HG03045 (cell line): ENCODE data around the gene FAXDC2.
"Not testable (repeated sequence)": the region's sequence is repeated elsewhere in the genome, so short reads cannot be mapped to it uniquely, and the experiment has no call there.

Source experiments
- ATAC-seq: cut with Tn5 transposase; IDR thresholded peaks from one replicate; pipeline ENCODE4 v1.9.1; 2021; ENCODE audit warnings: mild to moderate bottlenecking, moderate library complexity; ENCODE audit not compliant: unreplicated experiment

FAXDC2 gene

DNA sequence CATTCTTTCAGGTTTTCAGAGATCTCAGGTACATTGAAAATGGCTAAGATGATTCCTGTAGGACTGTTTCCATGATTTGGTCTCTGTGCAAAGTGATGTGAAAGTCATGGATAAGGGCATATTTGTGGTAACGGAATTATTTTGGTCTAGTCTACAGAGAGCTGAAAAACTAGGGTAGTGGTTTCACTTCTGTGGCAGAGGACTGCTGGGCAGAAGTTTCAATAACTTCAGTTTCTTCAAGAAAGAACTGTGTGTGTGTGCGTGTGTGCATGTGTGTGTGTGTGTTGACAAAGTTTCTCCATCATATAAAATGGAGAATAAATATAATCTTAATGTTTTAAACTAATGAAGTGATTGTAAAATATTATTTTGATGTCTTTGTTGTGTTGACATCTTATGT, 12.4 kb upstream of the FAXDC2 start:
- ATAC-seq, result no peak

DNA sequence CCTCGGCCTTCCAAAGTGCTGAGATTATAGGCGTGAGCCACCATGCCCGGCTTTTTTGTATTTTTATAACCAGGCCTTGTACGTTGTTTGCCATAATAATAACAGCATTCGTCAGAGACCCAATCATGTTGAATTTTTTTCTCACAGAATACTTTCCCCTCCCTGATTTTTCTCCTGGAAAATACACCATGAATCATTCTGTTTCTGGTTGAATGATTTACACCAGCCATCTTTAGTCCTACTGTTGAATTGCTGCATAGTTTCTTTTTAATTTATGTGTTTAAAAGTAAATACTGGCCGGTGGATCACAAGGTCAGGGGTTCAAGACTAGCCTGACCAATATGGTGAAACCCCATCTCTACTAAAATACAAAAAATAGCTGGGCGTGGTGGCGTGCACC, 11.5 kb upstream of the FAXDC2 start:
- no peak for ATAC-seq

DNA sequence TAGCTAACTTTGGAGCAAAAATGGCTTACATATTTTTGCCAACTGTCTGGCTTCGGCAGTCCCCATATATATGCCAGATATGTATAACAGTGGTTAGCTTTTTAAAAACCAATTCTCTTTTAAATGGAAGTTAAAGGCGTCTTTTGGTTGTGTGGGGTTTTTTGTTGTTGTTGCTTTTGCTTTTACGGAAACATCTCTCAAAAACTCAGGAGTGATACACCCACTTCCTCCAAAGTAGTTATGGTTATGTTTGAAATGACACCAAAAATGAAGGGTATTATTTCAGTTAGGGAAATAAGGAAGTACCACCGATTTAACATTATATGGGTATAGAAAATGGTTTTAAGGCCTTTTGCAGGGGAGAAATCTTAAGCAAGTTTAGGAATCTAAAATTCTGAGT, 10.4 kb upstream of the FAXDC2 start:
- no peak for ATAC-seq

DNA sequence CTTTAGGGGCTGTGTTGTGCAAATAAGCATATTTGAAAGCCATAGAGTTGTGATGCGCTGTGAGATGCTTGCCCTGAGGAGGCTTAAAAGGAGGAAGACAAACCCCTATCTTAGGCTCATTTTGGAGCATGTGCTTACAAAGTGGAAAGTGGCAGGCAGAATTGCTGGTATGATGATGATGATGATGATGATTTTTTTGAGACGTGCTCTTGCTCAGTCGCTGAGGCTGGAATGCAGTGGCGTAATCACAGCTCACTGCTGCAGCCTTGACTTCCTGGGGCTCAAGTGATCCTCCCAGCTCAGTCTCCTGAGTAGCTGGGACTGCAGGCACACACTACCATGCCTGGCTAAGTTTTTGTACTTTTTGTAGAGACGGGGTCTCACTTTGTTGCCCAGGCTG, 9.7 kb upstream of the FAXDC2 start:
- ATAC-seq, result no peak

DNA sequence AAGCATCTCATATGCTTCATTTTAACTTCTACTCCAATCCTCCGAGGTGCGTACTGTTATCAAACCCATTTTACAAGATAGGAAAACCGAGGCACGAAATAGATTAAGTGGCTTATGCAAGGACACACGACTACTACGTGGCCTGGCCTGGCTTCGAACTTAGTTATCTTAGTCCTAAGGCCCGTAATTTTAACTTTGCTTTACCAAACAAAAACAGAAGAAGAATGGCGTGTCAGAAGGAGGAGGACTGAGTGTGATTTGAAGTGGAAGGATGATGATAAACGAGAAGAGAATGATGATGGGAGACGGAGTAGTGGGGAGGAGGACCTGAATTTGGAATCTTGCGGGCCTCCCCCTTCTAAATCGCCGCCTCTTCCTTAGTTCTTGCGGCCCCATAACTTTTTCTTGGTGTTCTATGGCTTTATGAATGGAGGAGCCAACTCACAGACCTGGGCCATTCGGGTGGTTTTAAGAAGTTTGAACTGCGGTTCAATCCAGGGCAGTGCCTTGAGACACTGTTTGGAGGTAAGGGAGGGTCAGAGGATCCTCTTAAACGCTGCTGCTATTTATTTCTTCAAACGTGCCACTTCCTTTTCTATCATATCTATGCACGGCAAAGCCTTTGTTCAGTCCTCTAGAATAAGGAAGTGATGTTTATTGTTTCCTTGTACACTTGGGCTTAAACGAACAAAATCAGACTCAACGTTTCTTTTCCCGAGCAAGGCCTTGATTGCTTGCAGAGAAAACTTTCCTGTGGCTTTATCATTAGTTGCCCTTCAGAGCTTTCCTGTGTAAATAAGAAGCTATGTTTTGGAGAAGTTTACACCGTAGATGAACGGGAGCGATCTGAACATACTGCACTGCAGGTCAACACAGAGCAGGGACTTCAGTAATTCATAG, 8.8 kb upstream of the FAXDC2 start:
- ATAC-seq, result no peak

DNA sequence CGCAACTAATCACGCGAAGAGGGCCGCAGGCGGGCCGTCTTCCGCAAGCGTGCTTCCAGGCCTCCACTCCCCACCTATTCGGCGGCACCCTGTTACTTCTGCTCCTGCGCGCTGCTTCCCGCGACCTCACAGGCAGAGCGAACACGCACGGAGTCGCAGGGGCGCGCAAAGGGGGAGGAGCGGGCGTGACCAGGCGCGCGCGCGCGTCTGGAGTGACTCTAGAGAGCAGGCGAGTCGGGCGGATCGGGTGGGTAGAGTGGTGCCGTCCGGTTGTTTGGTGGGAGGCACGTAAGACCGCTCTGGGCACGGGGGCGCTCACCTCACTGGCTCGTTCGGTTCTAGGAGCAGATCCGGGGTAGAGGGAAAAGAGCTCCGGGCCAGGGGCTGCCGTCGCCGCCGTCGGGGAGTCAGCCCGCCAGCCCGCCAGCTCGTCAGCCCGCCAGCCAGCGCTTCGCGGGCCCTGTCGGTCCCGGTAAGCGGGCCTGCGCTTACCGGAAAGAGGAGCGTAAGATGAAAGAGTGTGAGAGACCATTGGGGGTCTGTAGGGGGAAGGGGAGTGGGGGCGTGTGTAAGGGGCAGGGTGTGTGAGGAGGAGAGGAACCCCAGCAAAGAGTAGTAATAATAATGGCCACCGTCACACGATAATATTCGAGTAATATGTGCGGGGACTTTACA, 8.0 kb upstream of the FAXDC2 start, which contains the start of gene CNOT8:
Gene CNOT8 (plus strand): TSS at position 331 of the 675 bp plus-strand sequence. CDS start 4,652 bp downstream, outside the sequence.
- peak; percentile 82 for ATAC-seq

DNA sequence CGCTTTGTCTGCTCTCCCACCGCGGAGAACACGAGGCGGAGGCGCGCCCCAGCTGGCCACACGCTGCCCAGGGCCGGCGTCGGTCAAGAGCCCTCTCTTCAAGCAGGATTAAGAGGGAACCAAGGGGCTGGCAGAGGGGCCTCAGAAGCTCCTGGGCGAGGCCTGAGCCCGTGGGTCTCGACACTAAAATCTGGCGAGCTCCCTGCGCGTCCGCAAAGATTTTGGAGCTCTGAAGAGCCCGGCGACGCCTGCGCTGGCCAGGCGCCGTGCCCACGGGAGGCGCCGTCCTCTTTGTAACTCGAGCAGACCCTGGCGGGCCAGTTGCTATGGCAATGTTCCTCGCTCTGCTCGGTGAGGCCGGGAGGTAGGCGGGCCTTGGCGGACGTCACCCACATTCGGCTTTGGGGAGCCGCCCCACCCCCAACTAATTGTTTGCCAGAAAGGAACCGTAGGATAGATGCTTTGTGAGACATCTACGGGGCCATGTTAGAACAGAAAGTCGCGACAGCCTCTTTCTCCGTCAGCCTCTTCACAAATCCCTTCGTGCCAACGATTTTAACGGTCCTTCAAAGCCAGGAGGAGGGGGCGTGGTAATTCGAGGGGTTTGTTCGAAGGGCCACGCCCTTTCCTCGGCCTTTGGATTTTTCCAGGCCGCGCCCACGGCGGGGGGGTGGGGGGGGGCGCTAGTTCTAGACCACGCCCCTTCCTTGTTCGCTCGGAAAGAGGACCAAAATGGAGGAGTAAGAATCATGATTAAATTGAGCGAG, 7.3 kb upstream of the FAXDC2 start:
- peak; percentile 68 for ATAC-seq

DNA sequence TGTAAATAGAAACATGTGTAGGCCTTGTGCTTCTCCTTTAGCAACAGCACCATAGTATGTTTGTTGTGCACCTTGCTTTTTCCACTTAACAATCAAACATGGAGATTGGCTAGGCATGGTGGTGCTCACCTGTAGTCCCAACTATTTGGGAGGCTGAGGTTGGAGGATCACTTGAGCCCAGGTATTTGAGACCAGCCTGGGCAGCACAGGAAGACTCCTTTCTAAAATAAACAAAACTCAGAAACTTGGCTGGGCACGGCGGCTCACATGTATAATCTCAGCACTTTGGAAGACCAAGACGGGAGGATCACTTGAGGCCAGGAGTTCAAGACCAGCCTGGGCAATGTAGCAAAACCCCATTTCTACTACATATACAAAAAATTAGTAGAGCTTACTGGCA, 948 bp upstream of the FAXDC2 start:
- no peak for ATAC-seq

DNA sequence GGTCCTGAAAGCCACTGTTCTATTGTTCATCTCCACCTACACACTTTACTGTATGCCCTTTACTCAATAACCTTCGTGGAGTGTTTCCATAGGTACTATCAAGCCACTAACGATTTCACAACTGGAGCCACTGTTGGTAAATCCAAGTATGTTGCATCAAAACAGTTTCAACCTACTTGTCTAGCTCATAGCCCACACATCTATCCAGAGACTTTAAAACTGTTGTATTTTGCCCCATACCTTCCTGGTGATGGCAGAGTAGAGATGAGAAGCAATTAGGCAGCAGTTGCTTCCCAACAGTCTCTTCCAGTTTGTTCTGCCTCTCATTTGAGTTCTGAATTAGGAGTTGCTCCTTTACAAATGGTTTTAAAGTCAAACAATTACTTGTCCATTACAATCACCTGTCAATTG, 607 bp downstream of the FAXDC2 start:
- ATAC-seq, result no peak

DNA sequence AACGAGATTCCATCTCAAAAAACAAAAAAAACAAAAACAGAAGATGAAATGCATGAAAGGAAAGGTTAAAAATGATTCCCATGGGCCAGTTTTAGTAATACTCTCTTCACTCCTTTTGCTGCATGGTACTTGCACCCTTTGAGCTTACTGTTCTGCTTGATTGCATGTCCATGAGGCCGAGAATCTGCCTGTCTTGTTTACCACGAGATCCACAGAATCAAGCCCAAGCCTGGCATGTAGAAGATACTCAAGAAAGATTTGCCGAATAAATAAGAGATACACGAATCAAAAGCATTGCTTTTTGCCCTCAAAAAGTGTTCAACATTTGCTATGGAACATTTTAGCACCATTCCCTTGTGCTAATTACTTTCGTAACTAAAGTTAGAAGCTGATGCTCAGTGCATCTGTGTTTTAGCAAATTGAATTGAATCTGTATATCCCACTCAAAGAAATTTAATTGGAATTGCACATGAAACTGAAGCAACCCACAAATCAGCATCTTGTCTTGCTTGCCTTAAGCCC, 1.1 kb downstream of the FAXDC2 start:
- ATAC-seq, result no peak

DNA sequence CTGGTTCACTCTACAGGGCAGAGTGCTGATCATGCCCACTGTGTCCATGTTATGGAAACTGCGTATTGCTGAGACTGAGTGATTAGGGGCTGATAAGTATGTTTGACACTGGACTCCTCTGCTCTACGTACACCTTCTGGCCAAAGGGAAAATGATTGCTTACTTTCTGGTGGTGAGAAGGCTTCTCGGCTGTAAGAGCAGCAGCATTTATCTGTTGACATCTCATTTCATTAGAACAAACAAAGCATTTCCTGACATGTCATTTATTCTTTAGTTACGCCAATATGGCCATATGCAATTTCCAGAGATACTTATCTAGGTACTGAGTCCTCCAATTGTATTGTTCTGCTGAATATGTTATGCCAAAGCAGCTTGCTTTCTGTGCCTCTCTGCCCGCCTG, 5.6 kb downstream of the FAXDC2 start:
- ATAC-seq, result no peak

DNA sequence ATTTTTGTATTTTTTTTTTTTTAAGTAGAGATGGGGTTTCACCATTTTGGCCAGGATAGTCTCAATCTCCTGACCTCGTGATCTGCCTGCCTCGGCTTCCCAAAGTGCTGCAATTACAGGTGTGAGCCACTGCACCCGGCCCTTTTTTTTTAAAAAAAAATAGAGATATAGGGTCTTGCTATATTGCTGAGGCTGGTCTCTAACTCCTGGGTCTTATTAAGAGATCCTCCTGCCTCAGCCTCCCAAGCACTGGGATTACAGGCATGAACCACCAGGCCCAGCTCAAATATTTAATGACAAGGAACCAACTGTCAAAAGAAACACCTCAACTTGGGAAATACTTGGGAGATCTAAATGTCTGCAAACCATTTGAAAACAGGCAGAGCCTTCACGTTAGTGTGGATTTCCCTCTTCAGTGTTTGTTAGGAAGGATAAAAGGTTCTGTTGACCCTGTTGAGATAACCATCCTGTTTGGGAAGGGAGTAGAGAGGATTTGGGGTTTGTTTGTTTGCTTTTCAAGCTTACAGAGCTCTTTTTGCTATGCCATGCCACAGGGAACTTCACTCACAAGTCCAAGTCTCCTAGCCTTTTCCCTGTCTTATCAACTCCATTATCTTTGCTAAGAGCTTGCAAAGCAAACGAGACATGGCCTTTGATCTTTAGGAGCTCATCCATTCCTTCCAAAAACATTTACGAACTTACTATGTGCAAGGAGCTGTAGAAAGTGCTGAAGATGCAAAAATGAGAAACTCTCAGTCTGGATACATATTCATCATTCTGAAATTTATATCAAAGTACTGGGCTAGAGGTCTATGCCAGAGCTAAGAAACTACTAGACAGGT, 7.5 kb downstream of the FAXDC2 start:
- no peak for ATAC-seq

DNA sequence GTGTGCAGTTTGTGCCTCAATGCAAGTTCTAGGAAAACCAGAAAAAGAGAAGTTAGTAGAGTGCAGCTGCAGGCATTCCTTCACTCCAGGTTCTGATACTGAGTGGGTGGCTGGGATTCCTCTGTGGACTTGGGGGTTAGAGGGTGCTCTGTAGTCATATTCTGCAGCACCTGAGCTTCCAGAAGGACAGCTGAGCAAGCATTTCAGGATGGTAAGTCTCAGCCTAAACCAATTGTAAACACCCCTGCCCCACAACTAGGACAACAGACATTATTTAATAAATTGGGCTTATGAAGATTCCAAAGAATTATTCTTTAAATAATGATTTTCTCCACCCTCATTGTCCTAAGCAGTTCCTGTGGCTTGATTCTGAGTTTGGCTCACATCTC, 9.1 kb downstream of the FAXDC2 start:
- no peak for ATAC-seq

DNA sequence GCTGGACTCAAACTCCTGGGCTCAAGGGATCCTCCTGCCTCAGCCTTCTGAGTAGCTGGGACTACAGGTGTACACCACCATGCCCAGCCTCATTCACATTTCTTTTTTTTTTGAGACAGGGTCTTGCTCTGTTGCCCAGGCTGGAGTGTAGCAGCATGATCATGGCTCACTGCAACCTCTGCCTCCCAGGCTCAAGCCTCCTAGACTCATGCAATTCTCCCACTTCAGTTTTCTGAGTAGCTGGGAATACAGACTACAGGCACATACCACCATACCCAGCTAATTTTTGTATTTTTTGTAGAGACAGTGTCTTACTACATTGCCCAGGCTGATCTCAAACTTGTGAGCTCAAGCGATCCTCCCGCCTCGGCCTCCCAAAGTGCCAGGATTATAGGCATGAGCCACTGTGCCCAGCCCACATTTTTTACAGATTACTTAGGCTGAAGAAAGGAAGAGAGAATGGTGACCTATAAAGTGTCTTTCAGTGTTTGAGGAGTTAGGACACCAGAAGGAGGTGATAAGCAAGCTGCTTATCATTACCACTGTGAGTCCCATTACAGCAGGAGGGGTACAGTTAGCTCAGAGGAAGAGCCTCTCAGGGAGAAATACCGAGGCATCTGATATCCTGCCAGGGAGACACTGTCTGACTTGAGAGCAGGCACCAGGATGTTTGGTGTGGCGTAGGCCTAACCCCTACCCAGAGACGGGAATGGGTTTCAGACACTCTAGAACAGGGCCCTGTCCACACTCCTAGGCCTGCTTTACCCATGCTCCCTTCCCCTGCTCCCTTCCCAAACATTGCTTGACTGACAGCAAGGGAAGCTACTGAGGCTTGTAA, 9.7 kb downstream of the FAXDC2 start:
- ATAC-seq, result no peak

DNA sequence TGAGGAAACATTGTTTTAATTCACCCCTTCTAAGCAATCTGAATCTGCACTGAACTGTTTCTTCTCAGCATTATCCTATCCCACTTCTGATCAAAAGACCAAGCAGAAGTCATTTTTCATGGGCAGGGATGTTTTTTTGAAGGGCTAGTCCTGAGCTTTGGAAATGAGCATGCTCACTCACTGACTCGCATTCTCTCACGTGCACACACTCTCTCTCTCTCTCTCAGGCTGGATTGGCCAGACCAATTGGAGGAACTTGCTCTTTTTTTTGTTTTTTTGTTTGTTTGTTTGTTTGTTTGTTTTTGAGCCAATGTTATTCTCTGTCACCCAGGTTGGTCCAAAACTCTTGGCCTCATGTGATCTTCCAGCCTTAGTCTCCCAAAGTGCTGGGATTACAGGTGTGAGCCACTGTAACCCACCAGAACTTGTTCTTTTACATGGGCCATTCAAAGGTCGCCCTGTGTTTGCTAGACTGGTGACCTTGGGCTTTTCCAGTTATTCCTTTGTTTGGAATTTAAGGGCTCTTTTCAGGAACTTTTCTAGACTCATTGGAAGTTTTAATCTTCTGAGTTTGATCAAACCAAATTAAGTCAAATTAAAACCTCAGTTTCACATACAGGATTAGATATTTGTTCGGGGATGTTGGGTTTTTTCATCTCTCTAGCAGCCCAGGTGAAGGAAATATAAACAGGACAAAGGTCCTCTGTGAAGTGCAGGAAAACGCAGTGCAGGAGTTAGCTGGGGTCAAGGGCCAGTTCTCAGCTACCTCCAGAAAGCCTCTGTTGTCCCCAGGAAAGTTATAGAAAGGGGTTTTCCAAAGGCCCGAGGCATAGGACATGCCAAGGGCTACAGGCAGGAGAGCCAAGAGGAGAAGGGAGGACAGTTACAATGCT, 13.1 kb downstream of the FAXDC2 start:
- no peak for ATAC-seq

DNA sequence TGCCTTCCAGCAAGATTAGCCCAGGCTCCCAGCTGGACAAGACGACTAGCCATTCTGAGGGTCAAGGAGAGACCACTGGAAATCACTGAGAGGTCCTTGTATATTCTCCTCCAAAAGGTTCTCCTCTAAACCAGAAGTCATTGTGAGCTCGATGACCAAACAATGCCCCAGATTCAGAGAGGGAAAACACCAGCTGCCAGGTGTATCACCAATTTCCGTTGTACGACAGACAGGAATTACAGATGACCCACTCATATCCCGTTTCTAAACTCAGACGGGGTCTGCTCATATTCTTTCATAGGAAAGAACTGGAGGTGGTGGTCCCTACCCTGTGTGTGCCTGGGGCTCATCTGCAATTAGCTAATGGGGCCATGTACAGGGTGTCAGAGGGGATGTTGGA, 14.2 kb downstream of the FAXDC2 start:
- ATAC-seq, result no peak

DNA sequence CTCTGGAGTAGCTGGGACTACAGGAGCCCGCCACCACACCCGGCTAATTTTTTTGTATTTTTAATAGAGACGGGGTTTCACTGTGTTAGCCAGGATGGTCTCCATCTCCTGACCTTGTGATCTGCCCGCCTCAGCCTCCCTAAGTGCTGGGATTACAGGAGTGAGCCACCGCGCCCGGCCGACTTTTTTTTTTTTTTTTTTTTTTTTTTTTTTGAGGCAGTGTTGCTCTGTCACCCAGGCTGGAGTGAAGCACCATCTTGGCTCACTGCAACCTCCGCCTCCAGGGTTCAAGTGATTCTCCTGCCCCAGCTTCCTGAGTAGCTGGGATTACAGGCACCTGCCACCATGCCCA, 14.7 kb downstream of the FAXDC2 start:
- ATAC-seq, result not testable (repeated sequence)

DNA sequence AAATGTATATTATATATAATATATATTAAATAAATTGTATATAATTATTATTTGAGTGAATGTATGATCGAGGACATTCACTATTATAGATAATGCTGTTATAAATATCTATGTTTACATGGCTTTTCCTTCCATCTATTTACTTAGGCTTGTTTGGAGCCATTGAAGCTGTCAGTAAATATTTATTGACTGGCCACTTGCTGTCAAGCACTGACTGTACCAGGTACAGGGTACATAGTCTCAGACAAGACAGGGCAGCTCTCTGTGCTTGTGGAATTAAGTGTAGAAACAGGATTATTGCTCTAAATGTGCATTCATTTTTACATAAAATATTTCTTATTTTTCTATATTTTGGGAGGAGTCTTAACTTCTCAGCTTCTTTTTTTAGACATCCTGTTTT, 16.4 kb downstream of the FAXDC2 start:
- ATAC-seq, result no peak

DNA sequence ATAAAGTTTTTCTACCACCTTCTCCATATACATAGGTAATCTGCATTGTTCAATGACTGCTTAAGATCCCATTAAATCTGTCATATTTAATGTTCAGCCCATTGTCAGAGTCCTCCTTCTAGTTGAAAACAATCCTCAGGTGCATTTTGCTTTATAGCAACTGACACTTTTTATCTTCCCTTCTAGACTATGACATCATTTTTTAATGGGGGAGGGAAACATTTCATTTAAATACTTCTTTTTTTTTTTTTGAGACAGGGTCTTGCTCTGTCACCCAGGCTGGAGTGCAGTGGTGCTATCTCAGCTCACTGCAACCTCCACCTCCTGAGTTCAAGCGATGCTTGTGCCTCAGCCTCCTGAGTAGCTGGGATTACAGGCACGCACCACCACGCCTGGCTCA, 17.6 kb downstream of the FAXDC2 start:
- not testable (repeated sequence) for ATAC-seq
